ENCODE results near the gene SYT1.

GRCh38 chr12:78958941-78959340 is 94.4 kb downstream of the SYT1 start:
- TF ChIP-seq TARDBP (IDR thresholded peaks at IDR 0.05) (no peak), SP1 (IDR thresholded peaks at IDR 0.05) (no peak), CTBP1 (IDR thresholded peaks at IDR 0.05; ENCODE audit: borderline replicate concordance) (no peak)
